Activated gamma-delta T cell treated with anti-CD3 and anti-CD28 coated beads, Interleukin-2, amount 50 U/mL, for 16 hours (primary cell): ENCODE results near the gene SH3RF3.

ENCODE experiments used
- DNase-seq: peaks from one replicate; pipeline ENCODE4 v3.0.0-alpha.2; 2020; ENCODE audit warnings: low read depth

Gene SH3RF3

GRCh38 chr2:109139865-109140396 lies 10.9 kb downstream of the SH3RF3 start:
- no peak for DNase-seq

DNA sequence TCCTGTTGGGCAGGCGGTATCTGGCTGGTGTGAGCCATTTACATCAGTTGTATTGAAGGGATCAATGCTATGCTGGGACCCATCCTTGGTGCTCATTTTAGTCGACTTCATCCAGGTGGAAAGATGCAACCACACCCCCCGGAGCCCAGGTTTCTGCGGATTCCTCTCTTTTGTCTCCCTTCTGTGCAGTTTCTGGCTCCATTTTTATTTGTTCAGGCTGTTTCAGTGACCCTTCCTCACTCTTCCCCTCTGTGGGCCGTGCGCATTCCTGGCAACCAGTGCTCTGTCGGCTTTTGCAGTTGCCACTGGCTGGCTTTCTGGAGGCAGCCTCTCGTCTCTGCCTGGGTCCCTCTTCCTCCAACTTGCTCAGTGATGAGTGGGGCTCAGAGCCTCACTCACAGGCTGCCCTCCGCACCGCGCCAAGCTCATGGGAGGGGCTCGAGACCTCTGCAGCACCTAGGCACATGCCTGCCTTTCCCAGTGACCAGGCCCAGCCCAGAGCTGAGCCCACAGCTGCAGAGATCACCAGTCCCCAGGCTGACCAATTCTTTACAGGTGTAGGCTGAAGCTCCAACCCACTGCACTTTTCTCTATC lies 12.1 kb downstream of the SH3RF3 start:
- no peak for DNase-seq

DNA sequence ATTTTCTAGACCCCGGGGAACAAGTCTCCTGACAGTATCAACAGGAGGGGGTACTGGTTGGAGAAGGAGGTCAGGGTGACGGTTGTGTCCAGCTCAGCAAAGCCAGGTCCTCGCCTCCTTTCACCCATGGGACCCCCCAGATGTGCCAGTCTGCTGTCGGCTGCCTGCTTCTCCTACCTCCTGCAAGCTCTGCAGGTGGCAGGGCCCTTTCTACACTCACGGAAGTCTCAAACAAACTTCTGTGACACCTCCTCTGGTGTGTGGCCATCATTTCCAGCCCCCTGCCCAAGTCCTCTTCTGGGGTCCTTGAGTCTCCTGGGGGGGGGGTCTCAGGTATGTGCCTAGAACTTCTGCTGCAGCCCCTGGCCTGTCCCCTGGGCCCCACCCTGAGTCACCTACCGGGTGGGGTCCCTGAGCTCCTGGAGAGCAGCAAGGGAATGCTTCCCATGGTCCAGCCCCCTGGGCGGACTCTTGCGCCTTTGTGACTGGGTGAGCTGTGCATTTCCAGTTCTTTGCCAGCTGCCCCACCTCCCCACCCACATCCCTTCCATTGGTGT lies 12.8 kb downstream of the SH3RF3 start:
- no peak for DNase-seq

- DNase-seq, result no peak
Observed at GRCh38 chr2:109142416-109143210, 13.6 kb downstream of the SH3RF3 start.

DNA sequence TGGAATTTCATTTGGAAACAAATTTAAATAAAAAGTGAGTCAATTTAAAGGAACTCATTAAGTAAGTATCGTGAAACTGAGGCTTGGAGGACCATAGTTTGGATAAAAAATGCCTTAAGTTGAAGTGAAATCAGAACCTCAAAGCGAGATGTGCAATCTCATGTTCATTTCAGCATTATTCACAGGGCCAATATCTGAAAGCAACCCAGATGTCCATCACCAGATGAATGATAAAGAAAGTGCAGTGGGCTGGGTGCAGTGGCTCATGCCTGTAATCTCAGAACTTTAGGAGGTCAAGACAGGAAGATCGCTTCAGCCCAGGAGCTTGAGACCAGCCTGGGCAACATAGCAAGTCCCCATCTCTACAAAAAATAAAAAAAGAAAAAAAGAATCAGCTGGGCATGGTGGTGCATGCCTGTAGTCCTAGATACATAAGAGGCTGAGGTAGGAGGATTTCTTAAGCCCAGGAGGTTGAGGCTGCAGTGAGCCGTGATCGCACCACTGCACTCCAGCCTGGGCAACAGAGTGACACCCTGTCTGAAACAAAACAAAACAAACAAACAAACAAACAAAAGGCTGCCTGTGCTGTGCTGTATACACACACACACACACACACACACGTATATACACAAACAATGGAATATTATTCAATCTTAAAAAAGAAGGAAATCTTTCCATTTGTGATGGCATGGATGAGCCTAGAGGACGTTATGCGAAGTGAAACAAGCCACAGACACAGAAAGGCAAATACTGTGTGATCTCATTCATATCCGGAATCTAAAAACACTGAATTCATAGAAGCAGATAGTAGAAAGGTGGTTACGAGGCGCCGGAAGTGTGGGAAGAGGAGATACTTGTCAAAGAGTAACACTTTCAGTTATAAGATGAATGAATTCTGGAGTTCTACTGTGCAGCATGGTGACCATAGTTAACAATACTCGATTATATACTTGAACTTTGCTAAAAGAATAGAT lies 14.5 kb downstream of the SH3RF3 start:
- no peak for DNase-seq

DNA sequence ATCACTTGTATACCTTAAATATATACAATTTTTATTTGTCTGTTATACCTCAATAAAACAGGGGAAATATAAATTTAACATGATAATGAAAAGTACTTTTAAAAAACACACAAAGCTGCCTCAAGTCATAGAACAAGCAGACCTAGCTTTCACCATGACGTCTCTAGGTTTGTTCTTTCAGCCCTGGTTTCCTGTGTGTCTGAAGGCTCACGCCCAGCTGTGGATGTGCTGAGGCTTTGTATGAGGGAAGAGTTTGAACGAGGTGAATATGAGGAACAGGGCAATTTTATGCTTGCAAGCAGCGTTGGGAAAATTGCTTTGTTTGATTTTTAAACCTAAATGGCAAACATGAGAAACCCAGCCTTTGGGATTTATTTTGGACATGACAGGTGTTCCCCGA lies 15.3 kb downstream of the SH3RF3 start:
- DNase-seq, result no peak

- DNase-seq, result no peak
Observed at GRCh38 chr2:109144721-109145120, 15.7 kb downstream of the SH3RF3 start.

- no peak for DNase-seq
Observed at GRCh38 chr2:109145286-109145685, 16.3 kb downstream of the SH3RF3 start.

- DNase-seq, result no peak
Observed at GRCh38 chr2:109147405-109147804, 18.4 kb downstream of the SH3RF3 start.

DNA sequence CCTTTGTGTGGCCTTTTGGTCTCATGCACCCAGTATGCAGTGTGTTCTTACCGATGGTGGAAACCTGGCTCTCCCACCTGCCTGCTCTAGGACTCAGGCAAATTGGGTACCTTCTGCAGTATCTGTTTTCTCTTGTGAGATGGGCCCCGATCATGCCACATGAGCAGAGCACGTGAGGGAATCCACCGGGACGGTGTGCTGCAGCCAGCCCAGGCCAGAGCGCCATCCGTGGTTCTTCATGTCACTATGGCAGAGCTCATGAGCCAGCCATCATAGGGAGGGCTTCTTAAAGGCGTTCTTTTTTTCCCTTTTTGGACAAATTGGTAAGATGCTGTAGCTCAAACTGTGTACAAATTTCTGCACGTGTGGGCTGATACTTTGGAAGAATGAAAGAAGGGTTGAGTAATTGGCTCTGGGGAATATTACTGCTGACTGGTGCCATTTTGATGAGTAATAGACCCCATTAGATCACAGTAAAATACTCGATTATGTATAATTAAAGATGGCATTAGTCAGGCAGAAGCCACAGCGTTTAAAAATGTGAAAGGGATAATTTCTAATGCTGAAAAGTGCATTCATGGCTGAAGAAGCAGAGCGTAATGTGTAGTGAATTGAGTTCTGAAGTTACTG lies 19.2 kb downstream of the SH3RF3 start:
- DNase-seq, result no peak

GRCh38 chr2:109148991-109149645 lies 20.1 kb downstream of the SH3RF3 start:
- DNase-seq, result no peak

DNA sequence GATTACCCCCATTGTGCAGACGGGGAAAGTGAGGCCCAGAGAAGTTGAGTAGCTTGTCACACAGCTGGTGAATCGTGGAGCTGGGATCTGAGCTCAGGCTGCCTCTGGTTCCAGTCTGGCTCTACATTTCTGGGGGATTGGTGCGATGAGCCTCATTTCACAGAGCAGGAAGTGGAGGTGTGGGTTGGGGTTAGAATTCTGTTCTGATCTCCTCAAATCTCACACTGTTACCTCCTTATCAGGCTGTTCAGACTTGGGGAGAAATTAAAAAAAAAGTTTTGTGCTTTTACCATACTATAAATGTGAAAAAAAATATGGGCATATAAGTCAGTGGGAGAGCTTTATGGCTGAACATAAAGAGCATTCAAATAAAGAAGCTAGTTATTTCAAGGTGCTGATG lies 21.6 kb downstream of the SH3RF3 start:
- no peak for DNase-seq

DNA sequence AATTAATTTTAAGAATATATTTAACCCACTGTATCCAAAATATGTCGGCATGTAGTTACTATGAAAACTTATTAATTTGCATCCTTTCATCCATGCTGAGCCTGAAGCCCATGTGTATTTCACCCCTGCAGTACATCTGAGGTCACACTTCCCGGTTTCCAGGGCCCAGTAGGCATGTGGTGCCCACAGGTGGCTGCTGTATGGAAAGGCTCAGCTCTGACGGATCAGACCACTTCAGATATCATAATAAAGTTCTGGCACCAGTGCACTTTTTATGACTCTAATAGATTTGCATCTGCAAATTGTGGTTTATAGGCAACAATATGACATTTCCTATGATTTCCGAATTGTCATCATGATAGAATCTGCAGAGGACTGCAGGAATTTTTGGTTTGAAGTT lies 22.5 kb downstream of the SH3RF3 start:
- DNase-seq, result no peak

DNA sequence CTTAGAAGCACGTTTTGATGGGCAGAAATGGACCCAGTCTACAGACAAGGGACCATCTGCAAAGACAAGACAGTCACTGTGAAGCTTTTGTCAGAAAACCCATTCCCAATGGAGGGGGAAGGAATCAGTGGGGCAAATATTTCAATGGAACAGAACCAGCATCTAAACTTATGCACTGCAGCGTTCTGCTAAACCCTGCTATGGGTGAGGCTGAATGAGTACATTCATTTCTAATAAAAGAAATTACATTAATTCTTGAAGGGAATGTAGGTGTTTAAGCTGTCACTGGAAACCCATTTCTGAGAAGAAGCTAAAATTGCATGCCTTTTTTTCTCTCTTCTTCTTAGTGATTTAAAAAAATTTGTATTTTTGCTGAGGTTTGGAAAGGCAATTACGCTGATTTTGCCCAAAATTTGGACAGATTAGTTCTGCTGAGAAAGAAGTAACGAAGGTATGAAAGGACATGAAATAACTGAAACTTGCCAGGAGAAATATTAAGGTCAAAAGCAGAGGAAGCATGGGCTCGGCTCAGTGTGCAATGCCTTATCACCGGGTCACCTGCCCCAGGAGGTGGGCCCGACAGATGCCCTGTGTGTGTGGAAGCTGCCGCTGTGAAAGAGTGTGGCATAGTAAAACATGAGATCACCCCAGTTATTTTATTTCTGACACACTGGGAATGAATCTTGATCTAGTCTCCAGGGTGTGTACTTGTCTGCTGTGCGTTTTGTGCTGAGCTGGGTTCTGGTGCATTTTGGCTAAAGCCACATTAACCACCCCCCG lies 24.2 kb downstream of the SH3RF3 start:
- DNase-seq, result no peak

DNA sequence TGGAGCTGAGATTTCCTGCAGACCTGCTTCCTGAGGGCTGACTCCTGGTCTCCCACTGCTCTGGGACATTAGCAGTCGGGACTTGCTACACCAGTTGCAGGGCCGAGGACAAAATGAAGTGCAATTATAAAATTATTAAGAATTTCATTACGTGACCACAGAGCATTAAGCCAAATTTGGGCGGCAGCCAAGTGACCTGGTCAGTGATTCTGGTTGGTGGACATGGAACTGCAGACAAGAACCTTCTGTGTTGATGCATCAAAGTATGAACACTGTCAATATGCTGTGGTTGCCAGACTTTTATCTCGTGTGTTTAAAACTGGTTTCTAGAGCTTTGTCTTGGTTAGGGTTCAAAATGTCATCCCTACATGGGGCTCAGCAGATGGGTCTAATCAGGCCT lies 24.8 kb downstream of the SH3RF3 start:
- no peak for DNase-seq

- DNase-seq, result no peak
Observed at GRCh38 chr2:109154226-109154625, 25.2 kb downstream of the SH3RF3 start.

- no peak for DNase-seq
Observed at GRCh38 chr2:109155553-109156451, 26.8 kb downstream of the SH3RF3 start.

- DNase-seq, result no peak
Observed at GRCh38 chr2:109157563-109158105, 28.6 kb downstream of the SH3RF3 start.

DNA sequence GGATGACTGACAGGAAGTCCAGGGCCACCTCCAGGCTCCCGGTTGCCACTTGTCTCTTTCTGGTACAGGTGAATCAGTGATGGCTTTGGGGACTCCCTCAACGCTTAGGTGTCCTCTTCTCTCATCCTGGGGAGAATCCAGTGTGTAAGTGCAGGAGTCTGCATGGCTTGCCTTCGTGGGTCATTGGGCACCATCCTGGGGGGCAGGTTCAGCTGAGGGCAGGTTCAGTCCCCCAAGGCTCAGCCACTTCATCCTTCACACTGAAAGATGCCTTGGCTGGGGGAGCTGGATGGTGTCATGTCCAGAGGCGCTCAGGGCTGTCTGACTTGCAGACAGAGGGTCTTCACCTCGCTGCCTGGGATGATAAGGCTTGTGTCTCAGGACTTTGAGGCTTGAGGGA lies 29.2 kb downstream of the SH3RF3 start:
- DNase-seq, result no peak
